ENCODE data around the gene ROBO4.

GRCh38 chr11:124897674-124898262, at the start of gene ROBO4:
- TF ChIP-seq CTCF (IDR thresholded peaks at IDR 0.05; ENCODE audit: insufficient read depth, low read length, poor library complexity, severe bottlenecking) (no peak), EZH2phosphoT487 (conservative IDR thresholded peaks at IDR 0.05; ENCODE audit: low read length) (no peak)

All from SU-DHL-6 (cell line).